Measurements from ENCODE around the gene OPA1.

DNA sequence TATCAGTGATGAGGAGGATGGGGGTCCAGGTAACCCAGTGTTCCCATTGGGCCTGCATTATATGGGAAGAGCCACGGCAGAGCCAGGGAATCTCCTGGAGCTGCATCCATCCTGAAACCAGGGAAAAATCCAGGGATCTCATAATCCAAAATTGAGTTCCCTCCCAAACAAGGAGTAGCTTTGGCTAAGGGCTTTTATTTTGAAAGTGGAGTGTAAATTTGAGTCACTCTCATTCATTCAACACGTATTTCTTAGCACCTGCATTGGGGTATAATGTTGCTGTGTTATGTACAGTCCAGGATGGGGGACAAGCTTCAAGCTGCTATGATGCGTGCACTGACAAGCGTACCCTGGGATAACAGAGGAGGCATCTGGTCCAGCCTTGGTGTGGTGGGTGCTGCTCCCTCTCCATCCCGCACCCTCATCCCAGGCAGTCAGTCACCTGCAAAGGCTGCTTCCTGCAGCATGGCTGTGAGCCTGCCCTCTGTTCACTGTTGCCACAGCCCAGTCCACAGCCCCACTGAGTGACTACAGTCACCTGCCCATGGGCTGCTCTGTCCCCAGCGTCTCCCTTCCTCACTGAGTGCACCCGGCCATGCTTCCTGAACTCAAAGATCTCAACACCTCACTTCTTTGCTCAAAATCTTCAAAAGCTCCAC, 135.6 kb downstream of the OPA1 start:
- TF ChIP-seq, protein P1, sequence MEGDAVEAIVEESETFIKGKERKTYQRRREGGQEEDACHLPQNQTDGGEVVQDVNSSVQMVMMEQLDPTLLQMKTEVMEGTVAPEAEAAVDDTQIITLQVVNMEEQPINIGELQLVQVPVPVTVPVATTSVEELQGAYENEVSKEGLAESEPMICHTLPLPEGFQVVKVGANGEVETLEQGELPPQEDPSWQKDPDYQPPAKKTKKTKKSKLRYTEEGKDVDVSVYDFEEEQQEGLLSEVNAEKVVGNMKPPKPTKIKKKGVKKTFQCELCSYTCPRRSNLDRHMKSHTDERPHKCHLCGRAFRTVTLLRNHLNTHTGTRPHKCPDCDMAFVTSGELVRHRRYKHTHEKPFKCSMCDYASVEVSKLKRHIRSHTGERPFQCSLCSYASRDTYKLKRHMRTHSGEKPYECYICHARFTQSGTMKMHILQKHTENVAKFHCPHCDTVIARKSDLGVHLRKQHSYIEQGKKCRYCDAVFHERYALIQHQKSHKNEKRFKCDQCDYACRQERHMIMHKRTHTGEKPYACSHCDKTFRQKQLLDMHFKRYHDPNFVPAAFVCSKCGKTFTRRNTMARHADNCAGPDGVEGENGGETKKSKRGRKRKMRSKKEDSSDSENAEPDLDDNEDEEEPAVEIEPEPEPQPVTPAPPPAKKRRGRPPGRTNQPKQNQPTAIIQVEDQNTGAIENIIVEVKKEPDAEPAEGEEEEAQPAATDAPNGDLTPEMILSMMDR (IDR thresholded peaks at IDR 0.05): no peak
- no peak for TF ChIP-seq POLR2A (IDR thresholded peaks at IDR 0.05)

Data from uterus (tissue), 2 donors.